Stimulated activated CD8-positive, alpha-beta memory T cell treated with anti-CD3 and anti-CD28 coated beads, Interleukin-15, amount 100 ng/mL, for 1 hour (primary cell): ENCODE data around the gene NOS1AP.
"Not testable (repeated sequence)": the region's sequence is repeated elsewhere in the genome, so short reads cannot be mapped to it uniquely, and the experiment has no call there.

Experiments used
- DNase-seq: peaks from one replicate; pipeline ENCODE4 v3.0.0-alpha.2; 2020; ENCODE audit warnings: low read depth

NOS1AP gene

DNA sequence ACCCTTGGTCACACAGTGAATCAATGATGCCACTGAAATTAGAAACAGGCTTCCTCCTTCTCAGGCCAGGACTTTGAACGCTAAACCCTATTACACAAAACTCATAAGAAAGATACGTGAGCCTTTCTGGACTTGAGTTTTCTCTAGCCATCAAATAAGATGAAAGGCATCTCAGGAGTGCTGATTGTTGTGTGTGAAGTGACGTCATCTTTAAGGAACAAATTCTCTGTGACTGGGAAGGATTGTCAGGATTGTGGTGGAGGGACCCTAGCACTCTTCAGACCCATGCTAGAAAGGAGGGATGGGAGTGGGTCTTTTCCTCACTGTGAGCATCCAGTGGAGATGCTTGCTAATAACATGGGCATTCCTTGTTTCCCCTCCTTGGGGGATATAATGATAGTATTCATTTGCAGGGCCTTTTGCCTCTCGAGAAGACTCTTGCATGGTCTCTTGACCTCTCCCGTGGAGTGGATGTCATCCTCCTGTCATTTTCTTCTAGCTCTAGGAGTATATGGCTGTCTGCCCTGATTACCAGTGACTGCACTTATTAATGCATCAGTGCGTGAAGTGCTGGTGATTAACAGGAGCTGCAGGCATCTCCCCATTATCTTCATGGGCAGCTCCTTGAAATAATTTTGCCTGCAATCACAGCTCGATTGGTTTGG is 267.3 kb downstream of the NOS1AP start:
- DNase-seq, result no peak

DNA sequence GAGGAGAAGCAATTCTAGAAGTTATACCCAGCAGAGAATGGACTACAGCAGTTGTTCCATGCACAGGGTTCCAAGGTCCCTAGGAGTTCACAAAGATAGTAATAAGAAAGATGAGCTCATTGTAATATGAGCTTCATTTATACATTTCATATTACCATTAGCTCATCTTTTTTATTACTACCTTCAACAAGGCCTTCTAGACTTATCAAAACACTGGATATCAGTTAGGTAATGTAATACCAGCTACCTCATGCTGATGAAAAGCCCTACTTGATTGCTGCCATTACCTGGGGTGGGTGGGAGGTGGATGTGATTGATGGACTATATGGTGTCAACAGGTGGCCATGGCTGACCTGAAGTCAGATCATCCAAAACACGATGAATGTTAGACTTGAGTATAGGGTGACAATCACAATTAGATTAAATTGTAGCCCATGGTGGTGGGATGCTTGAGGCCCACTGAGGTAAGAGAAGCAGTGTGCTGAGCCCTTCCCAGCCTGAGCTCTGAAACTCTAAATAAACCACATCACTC is 273.0 kb downstream of the NOS1AP start:
- no peak for DNase-seq

DNA sequence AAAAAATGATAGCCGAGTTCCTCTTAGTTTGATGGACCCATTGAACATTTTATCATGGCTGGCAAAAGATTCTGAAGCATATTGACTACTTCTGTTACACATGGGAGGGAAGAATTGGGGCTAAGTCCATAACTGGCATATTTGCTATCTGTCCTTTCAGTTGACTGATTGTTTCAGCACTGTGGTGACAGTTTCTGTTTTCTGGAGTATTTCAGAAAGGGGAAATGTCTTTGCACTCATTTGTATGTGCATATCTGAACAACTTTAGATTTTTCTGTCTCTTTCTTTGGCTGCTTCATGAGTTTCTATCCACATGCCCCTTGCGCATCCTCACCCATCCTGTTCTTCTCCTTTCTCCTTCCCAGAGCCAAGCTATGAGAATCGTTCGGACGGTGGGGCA is 274.0 kb downstream of the NOS1AP start:
- no peak for DNase-seq

DNA sequence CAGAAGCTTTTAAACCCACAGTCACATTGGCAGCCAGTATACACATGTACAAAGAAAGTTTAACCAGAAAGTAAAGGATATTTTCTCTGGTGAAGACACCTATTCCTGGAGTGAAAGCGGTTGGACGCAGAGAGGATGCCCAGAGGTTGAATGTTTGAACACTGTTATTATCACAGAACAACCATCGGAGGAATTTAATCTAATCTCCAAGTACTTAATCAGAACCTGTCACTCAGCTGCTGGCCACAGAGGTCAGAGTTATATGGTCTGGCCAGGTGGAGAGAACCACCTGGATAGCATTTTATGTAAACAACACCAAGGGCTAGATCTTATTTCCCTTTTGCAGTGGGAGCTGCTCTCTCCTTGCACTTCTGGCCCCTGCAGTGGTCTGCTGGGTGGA is 277.8 kb downstream of the NOS1AP start:
- DNase-seq, result no peak

DNA sequence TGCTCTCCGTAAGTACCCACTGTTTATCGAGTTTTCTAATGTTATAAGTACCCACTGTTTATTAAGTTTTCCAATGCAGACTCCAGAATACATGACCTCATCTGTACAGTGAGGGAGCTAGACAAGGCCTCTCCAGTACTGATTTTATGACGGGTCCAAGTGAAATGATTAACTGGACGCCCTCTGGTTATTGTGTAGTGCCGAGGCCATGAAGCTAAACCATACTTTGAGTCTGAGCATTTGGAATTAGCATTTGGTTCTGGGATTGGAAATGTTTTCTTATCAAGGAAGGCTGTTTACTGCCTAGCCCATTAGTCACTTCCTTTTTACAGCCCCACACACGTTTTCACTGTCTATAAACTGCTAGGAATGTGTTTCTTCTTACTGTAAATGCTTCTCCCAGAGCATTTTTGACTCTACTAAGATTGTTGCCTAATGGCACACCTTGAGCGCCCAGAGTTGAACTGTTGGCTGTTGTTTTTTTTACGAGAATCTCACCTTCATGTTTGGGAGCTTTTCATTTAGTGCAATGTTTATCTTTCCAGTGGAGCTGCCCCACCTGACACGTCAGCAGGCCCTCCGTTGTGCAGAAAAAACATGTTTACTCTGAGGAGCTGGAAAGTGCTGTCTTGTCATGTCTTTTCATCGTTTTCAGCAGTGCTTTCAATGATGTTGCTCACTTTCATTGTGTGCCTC is 280.3 kb downstream of the NOS1AP start:
- no peak for DNase-seq

DNA sequence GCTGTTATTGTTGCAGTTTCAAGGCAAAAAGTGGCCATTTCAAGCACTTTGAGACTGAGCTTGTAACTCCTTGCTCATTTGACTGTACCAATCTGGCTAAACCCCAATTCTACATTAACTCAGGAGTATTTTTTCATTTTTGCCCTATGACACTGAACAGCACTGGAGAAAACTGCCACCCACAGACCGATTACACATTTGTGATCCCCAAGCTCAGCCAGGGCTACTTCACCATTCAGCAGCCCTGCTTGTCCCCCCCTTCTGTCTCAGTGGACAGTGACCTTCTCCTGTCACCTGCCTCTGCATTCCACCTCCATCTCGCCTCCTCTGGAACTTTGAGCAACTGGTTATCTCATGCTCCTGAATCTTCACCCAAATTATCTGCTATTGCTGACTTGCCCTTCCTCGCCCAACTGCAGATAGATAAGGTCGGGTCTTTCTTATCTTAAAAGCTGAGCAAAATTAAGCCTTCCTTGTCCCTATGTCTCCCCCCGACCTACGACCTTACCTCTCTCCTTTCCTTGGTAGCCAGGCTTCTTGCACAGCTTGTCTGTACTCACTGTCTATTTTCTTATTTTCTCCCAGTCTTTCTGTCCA is 281.9 kb downstream of the NOS1AP start:
- no peak for DNase-seq

DNA sequence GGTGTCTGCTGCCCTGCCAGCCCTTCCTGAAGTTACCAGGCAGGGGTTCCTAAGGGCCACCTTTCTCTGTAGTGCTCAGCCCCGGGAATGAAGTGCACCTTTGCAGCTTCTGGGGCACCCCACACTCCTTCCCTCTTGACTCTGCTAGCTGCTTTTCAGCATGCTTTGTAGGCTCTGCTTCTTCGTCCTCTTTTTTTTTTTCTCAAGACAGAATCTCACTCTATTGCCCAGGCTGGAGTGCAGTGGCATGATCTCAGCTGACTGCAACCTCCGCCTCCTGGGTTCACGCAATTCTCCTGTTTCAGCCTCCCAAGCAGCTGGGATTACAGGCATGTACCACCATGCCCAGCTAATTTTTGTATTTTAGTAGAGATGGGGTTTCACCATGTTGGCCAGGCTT is 282.4 kb downstream of the NOS1AP start:
- not testable (repeated sequence) for DNase-seq

DNA sequence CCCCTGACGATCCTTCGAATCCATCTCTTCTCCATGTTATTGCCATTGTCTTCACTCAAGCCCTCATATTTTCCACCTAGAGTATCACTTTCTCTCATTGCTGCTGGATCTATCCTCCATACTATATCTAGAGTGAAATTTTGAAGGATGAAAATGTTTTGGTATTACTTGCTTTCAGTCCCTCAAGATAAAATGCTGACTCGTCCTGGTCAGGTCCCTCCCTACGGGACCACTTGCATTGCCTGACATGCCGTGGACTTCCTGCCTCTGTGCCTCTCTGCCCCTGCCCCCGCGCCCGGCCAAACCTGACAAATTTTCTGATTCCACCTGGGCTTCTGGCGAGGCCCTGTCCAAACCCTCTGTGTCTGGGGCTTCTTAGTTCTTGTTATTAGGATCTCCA is 283.6 kb downstream of the NOS1AP start:
- no peak for DNase-seq

DNA sequence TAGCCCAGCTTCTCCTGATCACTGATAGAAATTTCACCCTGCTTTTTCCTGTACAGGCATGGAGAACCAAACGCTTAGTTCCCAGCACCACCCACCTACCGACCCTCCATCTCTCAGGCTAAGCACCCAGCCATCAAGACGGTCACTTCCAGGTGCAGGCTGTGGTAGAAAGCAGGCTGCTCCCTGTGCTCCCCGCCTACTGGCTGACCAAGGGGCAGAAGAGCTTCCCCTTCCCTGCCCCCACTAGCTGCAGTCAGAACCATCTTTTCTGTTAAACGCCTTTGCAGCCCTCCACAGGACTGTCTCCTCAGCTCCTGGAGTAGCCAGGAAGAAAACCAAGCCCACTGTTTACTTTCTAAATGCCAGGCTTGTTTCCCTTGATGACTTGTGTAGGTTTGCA is 284.2 kb downstream of the NOS1AP start:
- DNase-seq, result no peak

DNA sequence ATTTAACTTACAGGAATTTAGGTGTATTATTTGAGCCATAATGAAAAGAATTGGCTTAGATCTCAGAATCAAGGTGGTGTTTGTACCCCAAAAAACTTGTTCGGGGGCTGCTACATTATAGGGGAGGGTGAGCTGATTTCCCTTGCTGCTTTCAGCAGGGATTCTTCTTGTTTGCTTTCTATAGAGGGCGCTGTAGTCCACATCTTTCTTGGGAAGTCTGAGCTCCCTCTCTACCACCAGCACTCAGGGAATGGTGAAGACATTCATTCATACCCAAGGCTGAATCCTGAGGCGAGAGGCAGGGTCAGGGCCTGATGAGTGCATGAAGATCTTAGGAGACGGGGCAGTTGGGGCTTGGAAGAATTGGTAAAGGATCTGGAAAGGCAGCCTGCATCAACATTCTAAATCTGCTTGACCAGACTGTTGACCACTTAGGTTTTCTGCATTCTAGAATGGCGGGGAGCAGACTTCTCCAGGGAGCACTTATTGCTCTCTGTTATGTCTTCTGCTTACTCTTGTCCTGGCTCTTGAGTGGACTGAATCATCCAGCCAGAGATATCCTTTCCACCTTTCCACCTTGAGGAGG is 288.3 kb downstream of the NOS1AP start:
- no peak for DNase-seq

DNA sequence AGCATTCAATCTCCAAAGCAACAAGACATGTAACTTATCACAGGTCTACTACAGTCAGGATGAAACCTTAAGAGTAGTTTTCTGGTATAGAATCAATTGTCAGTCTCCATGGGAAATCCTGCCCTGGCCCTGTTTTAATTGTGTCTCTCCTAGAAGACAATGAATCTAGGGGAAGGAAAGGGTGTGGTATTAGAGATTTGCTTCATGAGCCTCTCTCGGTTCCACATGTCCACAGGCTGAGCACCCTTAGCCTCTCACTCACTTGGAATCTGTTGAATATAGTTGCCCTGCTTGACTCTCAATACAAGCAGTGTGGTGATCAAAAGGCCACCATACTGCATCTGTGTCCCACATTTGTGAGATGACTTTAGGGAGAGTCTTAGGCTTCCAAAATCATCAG is 289.4 kb downstream of the NOS1AP start:
- DNase-seq, result no peak

DNA sequence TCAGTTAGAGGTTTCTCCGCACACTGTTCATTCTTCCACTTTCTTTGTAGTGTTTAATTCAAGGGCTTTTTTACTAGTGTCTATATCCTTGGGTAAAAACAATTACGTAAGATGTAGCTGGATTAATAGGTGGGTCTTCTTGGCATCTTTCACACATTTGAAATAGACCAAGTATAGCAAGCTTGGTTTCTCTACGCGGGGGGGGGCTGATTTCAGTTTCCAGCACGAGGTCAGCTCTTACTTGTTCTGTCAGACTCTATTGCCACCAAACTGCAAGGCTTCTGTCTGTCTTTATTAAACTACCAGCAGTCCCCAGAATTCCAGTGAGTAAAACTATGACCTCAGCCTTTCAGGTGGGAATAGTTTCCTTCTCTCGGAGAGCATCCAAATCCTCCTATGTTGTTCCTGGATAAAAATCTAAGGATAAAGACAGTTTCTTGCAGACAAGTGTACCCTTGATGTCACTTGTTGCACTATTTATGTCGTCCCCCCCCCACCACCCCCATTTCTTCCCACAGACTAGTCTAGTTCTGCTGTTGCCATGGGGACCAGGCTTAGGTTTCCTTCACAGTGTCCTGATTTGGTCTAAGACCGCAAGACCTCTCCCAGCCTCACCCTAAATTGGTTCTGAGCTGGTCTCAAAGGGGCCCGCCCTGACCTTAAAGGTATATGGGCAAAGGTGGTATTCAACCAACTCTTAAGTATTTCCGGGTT is 290.2 kb downstream of the NOS1AP start:
- no peak for DNase-seq

DNA sequence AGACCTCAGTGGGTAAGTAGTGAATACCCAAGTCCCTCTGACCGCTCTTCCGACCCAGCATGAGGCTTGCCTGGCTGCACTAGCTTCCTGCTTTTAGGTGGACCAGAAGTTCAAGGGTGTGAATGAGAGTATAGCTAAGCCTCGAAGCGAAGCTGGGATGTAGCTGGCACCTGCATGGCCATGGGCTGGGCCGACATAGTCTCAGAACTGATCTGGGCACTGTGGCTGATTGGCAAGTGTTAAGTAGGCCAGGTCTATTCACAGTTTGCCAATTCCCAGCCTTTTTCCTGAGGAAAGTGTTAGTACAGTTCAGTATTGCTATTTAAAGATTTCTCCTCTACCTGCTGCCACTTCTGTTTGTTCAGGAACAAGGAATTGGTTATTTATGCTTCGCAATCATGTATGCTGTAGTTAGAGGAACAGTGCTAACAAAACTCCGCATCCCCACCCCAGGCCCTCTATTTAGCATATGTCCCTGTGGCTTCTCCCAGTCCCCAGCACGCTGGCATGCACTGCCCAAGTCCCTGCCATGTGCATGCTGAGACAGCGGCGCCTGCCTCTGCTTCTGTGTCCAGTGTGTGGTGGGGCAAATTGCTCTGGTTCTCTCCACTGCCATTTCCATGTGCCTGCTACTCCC is 290.9 kb downstream of the NOS1AP start:
- no peak for DNase-seq

DNA sequence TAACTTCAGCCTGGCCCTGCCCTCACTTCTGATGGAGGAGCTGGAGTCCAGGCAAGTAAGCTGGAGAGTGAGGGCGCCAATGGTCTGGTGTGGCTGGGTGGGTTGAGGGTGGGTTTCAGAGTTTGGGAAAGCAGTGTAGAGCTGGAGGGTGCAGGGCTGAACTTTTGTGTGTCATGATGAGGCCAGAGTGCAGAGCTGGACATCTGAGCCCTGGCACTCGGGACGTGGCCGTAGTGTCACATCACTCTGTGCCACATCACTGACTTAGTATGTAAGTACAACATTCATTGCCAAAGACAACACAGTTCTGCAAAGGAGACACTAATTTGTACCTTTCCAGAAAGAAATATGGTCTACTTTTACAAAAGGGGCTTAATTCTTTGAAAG is 291.4 kb downstream of the NOS1AP start:
- no peak for DNase-seq

DNA sequence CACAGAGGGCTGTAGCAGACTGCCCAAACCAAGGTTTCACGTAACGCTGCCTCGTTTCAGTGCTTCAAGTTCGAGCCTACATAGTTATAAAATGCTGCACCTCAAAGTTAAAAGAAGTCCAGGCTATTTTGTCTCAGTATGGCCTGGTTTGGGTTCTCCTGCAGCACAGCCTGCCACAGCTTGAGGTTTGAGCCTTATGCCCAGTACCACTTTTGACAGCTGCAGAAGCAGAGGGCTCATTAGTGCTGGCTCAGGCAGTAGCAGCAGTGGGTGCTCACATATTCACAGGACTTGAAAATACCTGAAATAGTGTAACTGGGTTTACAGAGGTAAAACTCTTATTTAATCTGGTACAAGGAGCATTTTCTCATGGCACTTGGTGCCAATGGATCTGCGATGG is 291.9 kb downstream of the NOS1AP start:
- DNase-seq, result no peak

DNA sequence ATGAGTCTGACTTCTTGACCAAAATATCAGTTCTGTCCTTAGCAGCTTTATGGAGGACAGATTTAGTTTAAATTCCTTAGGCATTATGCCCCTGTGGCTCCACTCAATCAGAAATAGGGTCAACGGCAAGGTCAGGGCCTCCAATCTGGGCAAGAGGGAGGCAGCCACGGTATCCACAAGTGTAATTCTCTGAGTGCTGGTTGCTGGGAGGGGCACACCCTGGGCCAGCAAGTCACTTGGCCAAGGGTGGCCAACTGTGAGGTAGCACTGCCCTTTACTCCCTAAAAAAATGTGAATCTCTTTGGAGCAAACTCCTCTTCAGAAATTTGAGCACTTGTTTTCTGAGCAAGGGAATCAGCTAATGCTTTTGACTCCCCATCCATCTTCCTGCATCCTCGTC is 294.3 kb downstream of the NOS1AP start:
- no peak for DNase-seq

DNA sequence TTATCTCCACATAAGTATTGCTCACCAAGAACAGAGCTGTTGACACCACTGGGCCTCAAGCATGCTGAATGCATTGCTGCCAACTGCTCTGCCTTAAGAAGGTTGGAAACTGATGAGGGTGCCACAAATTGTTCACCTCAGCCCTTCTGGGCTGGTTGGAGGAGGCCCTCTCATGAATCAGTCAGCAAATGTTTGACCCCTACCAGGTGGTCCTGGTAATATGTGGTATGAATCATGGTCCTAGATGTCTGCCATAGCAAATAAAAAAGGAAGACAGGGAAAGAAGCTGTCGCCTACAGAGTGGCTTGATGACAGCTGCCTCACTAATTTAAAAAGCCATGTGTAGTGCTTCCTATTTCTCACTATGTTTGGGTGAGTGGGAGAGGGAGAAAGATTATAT is 295.0 kb downstream of the NOS1AP start:
- DNase-seq, result no peak

DNA sequence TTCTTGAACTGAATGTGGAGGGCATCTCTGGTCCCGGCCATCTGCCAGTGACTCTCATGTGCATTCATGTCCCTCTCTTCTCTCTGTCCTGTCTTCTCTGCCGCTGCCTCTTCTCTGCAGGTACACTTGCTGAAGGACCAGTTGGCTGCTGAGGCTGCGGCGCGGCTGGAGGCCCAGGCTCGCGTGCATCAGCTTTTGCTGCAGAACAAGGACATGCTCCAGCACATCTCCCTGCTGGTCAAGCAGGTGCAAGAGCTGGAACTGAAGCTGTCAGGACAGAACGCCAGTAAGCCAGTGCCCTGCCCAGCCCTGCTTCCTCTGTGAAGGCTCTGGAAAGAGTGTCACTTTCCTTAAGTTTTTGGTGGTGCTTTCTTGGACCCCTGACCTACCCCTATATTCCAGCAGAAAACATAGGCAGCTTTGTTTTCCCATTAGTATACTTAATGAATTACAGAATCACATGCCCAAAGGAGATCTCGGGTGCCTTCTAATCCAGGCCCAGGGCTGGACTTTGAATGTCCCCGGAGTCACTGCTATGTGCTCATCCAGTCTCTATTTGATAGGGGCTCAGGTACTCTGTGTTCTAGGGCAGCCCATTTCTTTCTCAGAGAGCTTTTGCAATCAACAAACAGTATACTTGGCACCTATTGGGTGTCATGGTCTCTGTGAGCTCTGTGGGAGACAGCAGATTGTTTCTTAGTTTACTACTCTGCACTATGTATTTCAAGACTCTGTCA is 296.0 kb downstream of the NOS1AP start:
- no peak for DNase-seq

DNA sequence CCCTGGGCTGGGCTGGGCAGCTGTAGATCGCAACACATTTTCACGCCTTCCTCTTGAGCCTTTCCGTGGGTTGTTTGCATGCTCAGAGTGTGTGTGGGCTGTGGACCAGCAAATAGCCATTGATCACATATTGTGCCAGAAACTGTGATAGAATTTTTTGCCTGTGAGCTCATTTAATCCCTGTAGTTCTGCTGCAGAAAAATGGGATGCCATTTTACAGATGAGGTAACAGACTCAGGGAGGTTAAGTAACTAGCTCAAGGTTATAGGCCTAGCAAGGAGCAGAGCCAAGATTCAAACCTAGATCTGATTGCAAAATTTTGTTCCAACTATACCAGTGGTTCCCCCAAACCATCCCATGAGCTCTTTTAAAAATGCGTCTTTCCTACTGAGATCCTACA is 296.7 kb downstream of the NOS1AP start:
- DNase-seq, result no peak

DNA sequence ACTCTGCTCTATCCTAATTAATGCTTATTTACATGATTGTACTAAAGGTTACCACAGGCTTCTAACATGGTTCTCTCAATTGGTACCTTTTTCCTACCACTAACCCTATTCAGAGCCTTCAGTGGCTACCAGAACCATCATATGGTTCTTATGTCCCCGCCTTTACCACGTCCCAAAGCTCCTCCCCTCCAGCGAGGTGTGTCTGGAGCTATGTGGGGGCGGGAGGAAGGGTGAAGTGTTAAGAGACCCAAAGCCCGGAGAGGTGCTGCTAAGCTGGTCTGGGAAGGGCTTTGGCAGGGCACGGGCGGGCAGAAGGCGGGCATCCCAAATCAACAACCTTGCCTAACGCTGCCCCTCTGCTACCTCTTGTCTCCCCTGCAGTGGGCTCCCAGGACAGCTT is 297.2 kb downstream of the NOS1AP start:
- DNase-seq, result no peak

DNA sequence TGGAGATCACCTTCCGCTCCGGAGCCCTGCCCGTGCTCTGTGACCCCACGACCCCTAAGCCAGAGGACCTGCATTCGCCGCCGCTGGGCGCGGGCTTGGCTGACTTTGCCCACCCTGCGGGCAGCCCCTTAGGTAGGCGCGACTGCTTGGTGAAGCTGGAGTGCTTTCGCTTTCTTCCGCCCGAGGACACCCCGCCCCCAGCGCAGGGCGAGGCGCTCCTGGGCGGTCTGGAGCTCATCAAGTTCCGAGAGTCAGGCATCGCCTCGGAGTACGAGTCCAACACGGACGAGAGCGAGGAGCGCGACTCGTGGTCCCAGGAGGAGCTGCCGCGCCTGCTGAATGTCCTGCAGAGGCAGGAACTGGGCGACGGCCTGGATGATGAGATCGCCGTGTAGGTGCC is 297.6 kb downstream of the NOS1AP start:
- DNase-seq, result no peak
